Muscle of leg (tissue), 11 donors: ENCODE data around the gene GALT. TPM values are rescaled to one million over a fixed set of nuclear protein-coding genes. Genes with fewer than 3 reads are reported as not detected.

ENCODE experiments used
- DNase-seq: peaks from one replicate; pipeline ENCODE4 v3.0.0; 2013
- H3K27ac ChIP-seq: one replicate; pipeline ENCODE4 v1.5.1; 2013; ENCODE audit warnings: mild to moderate bottlenecking, low read length, control low read depth
- H3K27me3 ChIP-seq: one replicate; pipeline ENCODE4 v1.6.1; 2013; ENCODE audit warnings: low read length; ENCODE audit not compliant: control insufficient read depth, insufficient read depth
- H3K36me3 ChIP-seq: one replicate; pipeline ENCODE4 v1.6.1; 2013; ENCODE audit warnings: low read length; ENCODE audit not compliant: control insufficient read depth, insufficient read depth
- H3K4me1 ChIP-seq: one replicate; pipeline ENCODE4 v1.6.1; 2013; ENCODE audit warnings: low read length; ENCODE audit not compliant: control insufficient read depth, insufficient read depth
- H3K4me3 ChIP-seq: one replicate; pipeline ENCODE4 v1.5.1; 2013; ENCODE audit warnings: low read length, control low read depth
- H3K9me3 ChIP-seq: replicated peaks from 2 replicates; pipeline ENCODE4 v1.6.1; 2013; ENCODE audit warnings: low read depth, low read length; ENCODE audit not compliant: control insufficient read depth
- WGBS: methylation state at CpG from one replicate; pipeline ENCODE4 v1.1.5; 2013; ENCODE audit warnings: missing lambda C conversion rate; ENCODE audit not compliant: insufficient coverage; 5-methylcytosine and 5-hydroxymethylcytosine counted together
- polyA plus RNA-seq, 8 donors: library from polyadenylated mRNA; unstranded; fragments of 120-200 nt; gene quantifications; one replicate each; pipeline versions ENCODE4 v1.2.1 to v1.2.3, GENCODE V29; 2013; ENCODE audit warnings: inconsistent platforms in 1 of 8, low replicate concordance in 1 of 8; ENCODE audit not compliant: insufficient read length in 8 of 8, insufficient read depth in 1 of 8
- total RNA-seq: library from RNA; stranded (reverse); fragments of 120-200 nt; gene quantifications from one replicate; pipeline ENCODE4 v1.2.4, GENCODE V29; 2013

Gene GALT
- total and polyA plus RNA-seq, 9 donors = 29.5 to 53.5 (median 40.8) TPM

- Histone ChIP-seq H3K4me1 (peaks cover 23% of the 10 kb centered on the region), H3K4me3 (no peak overlapping the region), H3K36me3 (peaks cover 15% of the 10 kb centered on the region), H3K9me3 (no peaks in the 10 kb centered on the region), H3K27ac (no peak overlapping the region), H3K27me3 (peaks cover 1% of the 10 kb centered on the region)
- no peak for DNase-seq
- WGBS = 90% methylated on average over 19 of the region's 20 CpGs
Observed at GRCh38 chr9:34610434-34611206, 35.9 kb upstream of the GALT start.

GRCh38 chr9:34611251-34611810 is 35.1 kb upstream of the GALT start:
- peak; percentile 50 for DNase-seq
- H3K4me1 ChIP-seq = peaks cover 23% of the 10 kb centered on the region
- no peaks in the 10 kb centered on the region for H3K9me3 ChIP-seq
- 37% methylated on average over 10 of the region's 10 CpGs for WGBS
- H3K27me3 ChIP-seq = no peaks in the 10 kb centered on the region
- peak overlapping the region; percentile 80 for H3K27ac ChIP-seq
- H3K36me3 ChIP-seq = peaks cover 21% of the 10 kb centered on the region
- peak overlapping the region; percentile 79 for H3K4me3 ChIP-seq

GRCh38 chr9:34611811-34612787 is 34.4 kb upstream of the GALT start, which contains the start of gene RPP25L:
RPP25L (minus strand) TSS chr9:34612097; CDS start chr9:34611296, 801 bp downstream.
- Histone ChIP-seq H3K36me3 (peaks cover 29% of the 10 kb centered on the region), H3K4me1 (peaks cover 23% of the 10 kb centered on the region), H3K27ac (peak within 1 kb of the TSS; percentile 84), H3K9me3 (no peaks in the 10 kb centered on the region), H3K4me3 (peak within 1 kb of the TSS; percentile 79), H3K27me3 (no peaks in the 10 kb centered on the region)
- DNase-seq = peak; percentile 96
- WGBS = under 1% methylated on average over 74 of the region's 77 CpGs

GRCh38 chr9:34612788-34613390 is 33.6 kb upstream of the GALT start:
- H3K27me3 ChIP-seq = no peaks in the 10 kb centered on the region
- H3K9me3 ChIP-seq = no peaks in the 10 kb centered on the region
- peaks cover 23% of the 10 kb centered on the region for H3K4me1 ChIP-seq
- H3K36me3 ChIP-seq = peaks cover 37% of the 10 kb centered on the region
- H3K4me3 ChIP-seq = peak overlapping the region; percentile 79
- H3K27ac ChIP-seq = peak overlapping the region; percentile 84
- 1% methylated on average over 13 of the region's 15 CpGs for WGBS
- peak; percentile 89 for DNase-seq

- 20% methylated on average over 1 of the region's 2 CpGs for WGBS
- DNase-seq = no peak
- Histone ChIP-seq H3K4me3 (no peak overlapping the region), H3K4me1 (peaks cover 31% of the 10 kb centered on the region), H3K9me3 (no peaks in the 10 kb centered on the region), H3K36me3 (peaks cover 45% of the 10 kb centered on the region), H3K27ac (no peak overlapping the region), H3K27me3 (no peaks in the 10 kb centered on the region)
Observed at GRCh38 chr9:34615132-34615531, 31.3 kb upstream of the GALT start.

- WGBS = 3% methylated on average over 41 of the region's 43 CpGs
- Histone ChIP-seq H3K27ac (peak within 1 kb of the TSS; percentile 20), H3K27me3 (peaks cover 44% of the 10 kb centered on the region), H3K4me1 (peaks cover 22% of the 10 kb centered on the region), H3K4me3 (peak within 1 kb of the TSS; percentile 95), H3K36me3 (peaks cover 32% of the 10 kb centered on the region), H3K9me3 (peaks cover 4% of the 10 kb centered on the region)
- DNase-seq = peak; percentile 98
Observed at GRCh38 chr9:34620061-34620994, 26.1 kb upstream of the GALT start, which contains the start of gene DCTN3. DCTN3 (minus strand) TSS chr9:34620495; CDS start chr9:34620464, 31 bp downstream.

GRCh38 chr9:34623374-34624235 is 22.9 kb upstream of the GALT start:
- H3K4me1 ChIP-seq = peaks cover 22% of the 10 kb centered on the region
- no peak overlapping the region for H3K4me3 ChIP-seq
- peaks cover 4% of the 10 kb centered on the region for H3K9me3 ChIP-seq
- H3K36me3 ChIP-seq = peaks cover 3% of the 10 kb centered on the region
- 4% methylated on average over 46 of the region's 63 CpGs for WGBS
- peaks cover 75% of the 10 kb centered on the region for H3K27me3 ChIP-seq
- no peak for DNase-seq
- no peak overlapping the region for H3K27ac ChIP-seq

GRCh38 chr9:34624475-34625185 is 21.8 kb upstream of the GALT start:
- DNase-seq = no peak
- H3K4me3 ChIP-seq = no peak overlapping the region
- no peak overlapping the region for H3K27ac ChIP-seq
- WGBS = 4% methylated on average over 32 of the region's 39 CpGs
- peaks cover 23% of the 10 kb centered on the region for H3K4me1 ChIP-seq
- no peaks in the 10 kb centered on the region for H3K36me3 ChIP-seq
- peaks cover 4% of the 10 kb centered on the region for H3K9me3 ChIP-seq
- H3K27me3 ChIP-seq = peaks cover 83% of the 10 kb centered on the region
